Measurements from ENCODE around the gene ZNF526.

Gene ZNF526

DNA sequence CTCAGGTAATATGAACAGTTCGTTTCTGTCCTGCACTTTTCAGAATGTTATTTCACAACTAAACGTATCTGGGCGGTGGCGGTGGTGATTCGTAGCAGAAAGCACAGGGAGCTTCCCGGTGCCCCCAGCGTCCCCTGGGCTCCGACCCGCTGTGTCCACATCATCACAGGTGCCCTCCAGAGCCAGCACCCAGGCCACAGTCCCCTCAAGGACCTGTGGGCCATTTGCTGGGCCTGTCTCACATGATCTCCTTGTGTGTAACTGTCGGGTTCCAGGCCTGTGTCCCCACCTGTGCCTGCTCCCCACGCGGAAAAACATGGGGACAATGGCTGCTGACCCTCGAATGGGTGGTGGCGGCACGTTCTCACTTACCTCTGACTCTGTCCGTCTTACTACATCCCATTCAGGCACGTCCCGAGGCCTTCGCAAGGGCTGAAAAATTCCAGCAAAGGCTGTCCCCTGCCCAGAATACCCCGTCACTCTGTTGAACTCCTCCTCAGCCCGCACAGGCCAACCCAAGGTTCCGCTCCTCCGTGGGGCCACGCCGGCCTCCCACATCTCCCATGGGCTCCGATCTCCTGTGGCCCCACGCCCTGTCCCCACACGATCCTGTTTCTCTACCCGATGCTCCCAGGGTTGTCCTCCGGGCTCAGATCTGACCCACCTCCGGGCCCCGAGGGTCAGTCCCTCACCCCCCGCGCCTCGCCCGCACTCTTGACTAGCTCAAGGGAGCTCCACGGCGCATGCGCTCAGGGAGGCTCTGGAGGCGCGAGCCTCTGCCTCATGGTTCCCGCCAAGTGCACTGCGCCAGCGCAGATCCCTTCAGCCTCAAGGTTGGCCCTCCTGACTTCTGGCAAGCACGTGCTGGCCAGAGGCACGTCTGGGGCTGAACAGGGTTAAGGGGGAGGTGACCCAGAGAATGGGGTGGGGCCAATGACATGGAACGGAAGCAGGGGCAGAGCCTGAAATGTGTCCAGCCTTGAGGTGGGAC lies 23.8 kb upstream of the ZNF526 start:
- no peak for DNase-seq (ENCODE audit: low read depth in 3 of 3)

GRCh38 chr19:42197375-42197817 lies 22.7 kb upstream of the ZNF526 start:
- no peak for DNase-seq (ENCODE audit: low read depth in 3 of 3)

GRCh38 chr19:42198676-42199439 lies 21.3 kb upstream of the ZNF526 start:
- DNase-seq (ENCODE audit: low read depth in 3 of 3), result peak in 1 of 3 experiments; percentile 43

DNA sequence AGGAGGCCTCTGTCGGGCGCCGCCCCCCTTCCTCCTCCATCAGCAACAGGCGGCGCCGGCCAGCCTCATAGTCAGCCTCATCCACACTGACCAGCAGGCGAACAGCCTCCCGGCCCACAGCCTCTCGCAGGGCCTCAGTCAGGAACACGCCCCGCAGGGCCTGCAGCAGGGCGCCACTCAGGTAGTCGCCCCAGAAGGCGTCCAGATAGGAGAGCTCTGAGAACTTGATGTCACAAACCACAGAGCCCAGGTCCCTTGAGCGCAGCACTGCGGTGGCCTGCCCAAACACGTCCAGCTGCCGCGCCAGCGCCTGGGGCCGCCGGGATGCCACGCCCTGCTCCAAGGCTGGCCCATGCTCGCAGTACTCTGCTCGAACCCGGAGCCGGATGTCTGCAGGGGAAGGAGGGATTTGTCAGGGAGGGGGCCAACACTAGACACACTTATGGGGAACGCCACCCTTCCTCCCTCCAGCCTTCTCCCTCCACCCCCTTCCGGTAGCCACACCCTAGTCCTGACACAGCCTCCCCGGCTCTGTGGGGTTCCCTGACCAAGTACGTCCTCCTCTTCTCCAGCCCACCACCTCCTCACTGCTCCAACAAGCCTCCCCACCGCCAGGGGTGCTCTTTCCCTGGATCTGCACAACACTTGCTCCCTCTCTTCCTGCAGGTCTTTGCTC lies 20.5 kb upstream of the ZNF526 start:
- DNase-seq (ENCODE audit: low read depth in 3 of 3), result peak in 1 of 3 experiments; percentile 65

DNA sequence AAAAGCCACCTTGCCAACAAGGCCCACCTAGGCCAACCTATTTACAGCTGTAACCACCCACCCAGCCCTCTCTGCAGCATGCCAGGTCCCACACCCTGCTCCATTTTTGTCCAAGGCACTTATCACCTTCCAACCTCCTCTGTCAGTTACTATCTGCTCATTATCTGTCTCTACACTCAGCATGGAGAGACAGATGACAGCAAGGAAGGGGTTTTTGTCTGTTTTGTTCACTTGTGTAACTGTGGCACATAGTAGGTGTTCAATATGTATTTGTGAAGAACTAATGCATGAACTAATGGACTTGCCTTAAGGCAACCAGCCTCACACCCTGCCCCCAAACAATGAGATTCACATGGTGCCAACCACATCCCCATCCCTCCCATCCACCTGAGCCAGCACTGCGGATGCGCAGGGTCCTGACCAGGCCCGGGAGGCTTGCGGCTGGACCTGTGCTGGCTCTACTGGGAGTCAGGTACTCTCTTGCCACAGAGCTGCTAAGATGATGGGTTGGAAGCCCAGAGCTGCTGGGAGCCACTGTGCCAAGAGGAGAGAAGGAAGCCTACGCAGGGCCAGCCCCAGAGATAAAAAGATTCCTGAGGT lies 19.9 kb upstream of the ZNF526 start:
- no peak for DNase-seq (ENCODE audit: low read depth in 3 of 3)

DNA sequence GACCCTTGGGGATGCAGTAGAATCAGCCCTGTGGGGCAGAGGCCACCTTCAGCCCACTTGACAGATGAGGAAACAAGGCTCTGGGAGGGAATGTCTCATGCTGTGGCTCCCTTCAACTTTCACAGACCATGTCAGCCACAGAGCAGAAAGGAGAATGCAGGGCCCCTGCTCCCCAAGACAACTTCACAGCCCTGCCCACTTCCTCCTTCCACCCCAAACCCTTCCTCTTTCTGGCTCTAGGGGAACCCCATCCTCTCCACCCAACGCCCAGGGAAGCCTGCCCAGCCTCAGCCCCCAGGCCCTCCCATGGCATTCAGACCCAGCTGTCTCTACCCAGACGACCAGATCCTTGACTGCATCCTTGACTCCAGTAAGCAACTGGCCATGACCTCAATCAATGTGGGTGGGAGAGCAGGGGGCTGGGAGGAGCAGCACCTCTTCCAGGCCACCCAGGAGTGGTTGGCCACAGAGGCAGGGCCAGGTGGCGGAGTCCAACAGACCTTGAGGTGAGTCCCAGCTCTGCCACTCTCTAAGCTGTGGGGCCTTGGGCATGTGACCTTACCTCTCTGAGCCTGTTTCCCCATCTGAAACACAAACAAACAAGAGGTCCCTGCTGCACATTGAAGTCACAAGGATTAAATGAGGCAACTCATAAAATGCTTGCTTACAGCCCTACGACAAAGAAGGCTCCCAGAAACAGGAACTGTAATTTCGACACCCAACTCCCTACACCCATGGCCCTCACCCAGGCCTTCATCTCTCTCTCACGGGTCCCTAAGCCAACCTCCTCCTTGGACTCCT lies 18.4 kb upstream of the ZNF526 start:
- peak in 1 of 3 experiments; percentile 34 for DNase-seq (ENCODE audit: low read depth in 3 of 3)

GRCh38 chr19:42202290-42202880 lies 17.7 kb upstream of the ZNF526 start:
- DNase-seq (ENCODE audit: low read depth in 3 of 3), result no peak

GRCh38 chr19:42203700-42204099 lies 16.4 kb upstream of the ZNF526 start:
- no peak for DNase-seq (ENCODE audit: low read depth in 3 of 3)

DNA sequence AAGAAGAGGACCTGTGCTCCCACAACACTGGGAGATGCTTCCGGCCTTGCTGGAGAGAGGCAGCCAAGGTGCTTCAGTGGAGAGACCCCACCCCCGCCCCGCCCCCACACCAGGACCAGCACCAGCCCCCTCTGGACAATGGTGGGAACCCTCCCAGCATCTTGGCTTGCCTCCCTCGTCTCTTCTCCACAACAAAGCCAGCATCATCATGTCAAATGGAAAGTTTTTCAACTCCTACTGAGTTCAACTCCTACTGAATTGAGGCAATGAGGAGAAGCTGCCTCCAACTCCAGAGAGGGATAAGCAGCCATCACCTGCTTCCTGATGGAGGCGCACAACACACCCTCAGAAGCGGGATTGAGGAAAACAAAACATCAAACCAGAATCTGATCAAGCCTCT lies 15.4 kb upstream of the ZNF526 start:
- no peak for DNase-seq (ENCODE audit: low read depth in 3 of 3)

DNA sequence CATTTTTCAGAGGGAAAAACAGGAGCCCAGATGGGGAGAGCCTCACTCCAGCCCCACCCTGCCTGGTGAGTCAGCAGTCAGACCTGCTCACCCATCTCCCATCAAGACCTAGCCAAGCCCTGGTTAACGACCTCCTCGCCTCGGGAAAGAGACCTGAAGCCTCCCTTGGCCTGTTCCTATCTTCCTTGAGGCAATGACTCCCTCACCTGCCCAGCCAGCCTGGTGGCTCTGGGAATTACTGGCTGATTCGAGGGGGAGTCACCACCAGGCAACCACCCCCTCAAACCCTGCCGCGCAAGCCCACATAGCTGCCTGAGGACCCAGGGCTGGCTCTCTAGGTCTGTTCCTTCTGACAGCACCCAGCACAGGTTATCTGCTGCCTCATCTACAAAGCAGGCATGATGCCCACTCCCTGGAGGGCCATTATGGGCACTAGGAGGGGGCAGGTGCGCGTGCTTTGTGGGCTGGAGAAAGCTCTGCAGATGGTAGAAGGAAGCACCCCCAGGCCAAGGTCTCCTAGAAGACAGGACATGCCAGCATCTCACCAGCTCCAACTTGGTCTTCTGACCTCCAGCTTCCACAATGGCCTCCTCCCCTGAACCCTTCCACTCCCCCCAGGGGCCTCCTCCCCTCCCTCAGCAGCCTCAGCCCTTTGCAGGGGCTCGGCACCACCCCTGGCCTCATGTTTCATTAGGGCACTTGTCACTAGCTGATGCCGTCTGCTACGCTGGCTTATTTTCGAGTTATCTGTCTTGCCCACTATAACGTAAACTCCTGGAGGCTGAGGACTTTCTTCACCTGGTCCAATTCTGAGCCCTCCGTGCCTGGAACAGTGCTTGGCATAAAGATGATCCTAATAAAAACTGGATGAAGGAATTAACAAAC lies 13.0 kb upstream of the ZNF526 start:
- DNase-seq (ENCODE audit: low read depth in 3 of 3), result no peak

- no peak for DNase-seq (ENCODE audit: low read depth in 3 of 3)
Observed at GRCh38 chr19:42207767-42208271, 12.3 kb upstream of the ZNF526 start.

GRCh38 chr19:42208612-42209011 lies 11.5 kb upstream of the ZNF526 start:
- DNase-seq (ENCODE audit: low read depth in 3 of 3), result no peak

- no peak for DNase-seq (ENCODE audit: low read depth in 3 of 3)
Observed at GRCh38 chr19:42212886-42213285, 7.2 kb upstream of the ZNF526 start.

DNA sequence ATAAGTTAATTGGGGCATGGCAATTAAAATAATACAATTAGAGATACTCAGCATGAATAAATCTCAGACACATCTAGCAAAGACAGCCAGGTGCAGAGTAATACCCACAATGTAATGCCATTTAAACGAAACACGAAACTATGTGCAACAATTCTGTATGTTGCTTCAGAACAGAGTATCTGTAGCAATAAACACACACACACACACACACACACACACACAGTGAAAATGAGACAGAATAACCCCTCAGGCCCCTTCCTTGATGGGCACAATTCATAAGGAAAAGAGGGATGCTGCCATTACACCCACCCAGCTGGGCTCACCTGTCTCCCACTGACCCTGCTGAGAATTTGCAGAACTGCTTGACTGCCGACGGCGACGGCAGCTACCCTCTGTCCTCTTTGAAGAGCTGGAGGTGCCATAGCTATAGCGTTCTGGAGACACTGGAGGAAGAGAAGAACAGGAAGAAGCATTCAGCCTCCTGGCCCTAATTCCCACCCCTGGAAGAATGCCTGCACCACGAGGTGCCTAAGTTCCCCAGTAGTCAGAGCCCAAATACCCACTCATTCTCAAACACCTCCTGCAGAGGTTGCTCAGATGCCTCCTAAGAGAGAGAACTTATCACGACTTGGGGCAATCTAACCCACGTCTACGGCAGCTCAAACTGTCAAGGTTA lies 5.2 kb upstream of the ZNF526 start:
- no peak for DNase-seq (ENCODE audit: low read depth in 3 of 3)

DNA sequence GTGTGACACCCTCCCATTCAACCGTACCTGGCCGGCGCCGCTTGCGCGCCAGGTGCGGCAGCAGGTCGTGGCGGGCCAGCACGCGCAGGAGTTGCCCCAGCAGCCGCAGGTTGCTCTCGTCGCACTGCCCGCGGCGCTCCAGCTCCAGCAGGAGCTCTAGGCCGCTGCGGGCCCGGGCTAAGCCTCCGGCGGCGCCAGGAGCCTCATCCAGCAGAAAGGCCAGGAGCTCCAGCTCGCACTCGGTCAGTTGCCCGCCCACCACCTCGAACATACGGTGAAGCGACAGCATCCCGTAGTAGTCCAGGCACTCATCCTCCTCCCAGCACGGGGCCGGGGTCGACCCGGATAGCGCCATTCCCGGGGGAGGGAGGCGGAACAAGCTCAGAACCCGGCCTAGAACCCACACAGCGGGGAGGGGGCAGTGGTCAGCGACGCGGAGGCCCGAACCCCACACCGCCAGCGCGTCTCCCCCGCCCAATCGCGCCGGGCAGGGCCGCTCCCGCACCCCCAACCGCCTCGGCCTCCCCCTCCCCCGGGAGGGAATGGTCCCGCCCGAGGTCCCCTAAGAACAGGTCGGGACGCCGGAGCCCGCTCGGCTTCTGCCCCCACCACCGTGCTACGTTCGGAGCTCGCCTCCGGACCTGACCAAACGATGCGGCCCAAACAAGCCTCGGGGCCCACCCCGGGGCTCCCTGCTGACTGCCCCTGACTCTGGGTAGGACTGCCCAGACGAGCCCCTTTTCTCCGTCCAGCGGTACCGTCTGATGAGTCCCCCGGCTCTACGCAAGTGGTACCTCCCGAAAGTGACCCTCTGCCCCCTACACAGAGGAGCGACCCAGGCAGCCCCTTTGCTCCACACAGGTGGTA lies 3.2 kb upstream of the ZNF526 start:
- DNase-seq (ENCODE audit: low read depth in 3 of 3), result peak in 1 of 3 experiments; percentile 31

- peak; percentile 99 for DNase-seq (ENCODE audit: low read depth in 3 of 3)
Observed at GRCh38 chr19:42217520-42218437, 2.3 kb upstream of the ZNF526 start, which contains the start of gene DEDD2. TSS of gene DEDD2 (minus strand) at chr19:42217677. CDS start at chr19:42217007, 670 bp downstream.

Data from stimulated activated CD4-positive, alpha-beta T cell treated with anti-CD3 and anti-CD28 coated beads, TNF-alpha, amount 100 ng/mL, for 24 hours (primary cell).